Bronchial epithelial cell (primary cell): Measurements from ENCODE around the gene F11. TPM values are rescaled to one million over a fixed set of nuclear protein-coding genes. Genes with fewer than 3 reads are reported as not detected.
A peak's percentile ranks its signal among the peaks of the same experiment; 100 is the strongest.

ENCODE experiments used
- DNase-seq: peaks from one replicate; pipeline ENCODE4 v3.0.0-alpha.2; 2010; ENCODE audit warnings: low read depth
- FAIRE-seq: peaks from 2 replicates; lab custom pipeline; 2011; peaks lifted over from hg19 to GRCh38; lab: Jason Lieb, UNC
- H3K27me3 ChIP-seq: 2 replicates; pipeline ENCODE4 v1.5.1; 2011; ENCODE audit warnings: low read length; ENCODE audit not compliant: control insufficient read depth, insufficient read depth
- H3K36me3 ChIP-seq: 2 replicates; pipeline ENCODE4 v1.5.1; 2011; ENCODE audit warnings: low read length; ENCODE audit not compliant: control insufficient read depth, insufficient read depth
- H3K4me3 ChIP-seq: 2 replicates; pipeline ENCODE4 v1.5.1; 2011; ENCODE audit warnings: mild to moderate bottlenecking, low read depth, low read length, control low read depth
- total RNA-seq: library from RNA; depleted of rRNA; stranded (reverse); fragments of >200 nt; gene quantifications from 2 replicates; pipeline ENCODE4 v1.2.1, GENCODE V29; 2014
- TF ChIP-seq, protein P1 (sequence below): IDR thresholded peaks from 2 replicates; pipeline ENCODE4 v1.5.1; 2011; ENCODE audit warnings: mild to moderate bottlenecking, moderate library complexity, low read length, control low read depth, inconsistent platforms; ENCODE audit not compliant: insufficient read depth, severe bottlenecking

F11 gene
- total RNA-seq, 1 donor from 2014 or later = not detected

- DNase-seq (no peak), FAIRE-seq (no peak)
- no peaks in the 10 kb centered on the region for H3K36me3 ChIP-seq
- H3K27me3 ChIP-seq = no peaks in the 10 kb centered on the region
- TF ChIP-seq, protein P1, sequence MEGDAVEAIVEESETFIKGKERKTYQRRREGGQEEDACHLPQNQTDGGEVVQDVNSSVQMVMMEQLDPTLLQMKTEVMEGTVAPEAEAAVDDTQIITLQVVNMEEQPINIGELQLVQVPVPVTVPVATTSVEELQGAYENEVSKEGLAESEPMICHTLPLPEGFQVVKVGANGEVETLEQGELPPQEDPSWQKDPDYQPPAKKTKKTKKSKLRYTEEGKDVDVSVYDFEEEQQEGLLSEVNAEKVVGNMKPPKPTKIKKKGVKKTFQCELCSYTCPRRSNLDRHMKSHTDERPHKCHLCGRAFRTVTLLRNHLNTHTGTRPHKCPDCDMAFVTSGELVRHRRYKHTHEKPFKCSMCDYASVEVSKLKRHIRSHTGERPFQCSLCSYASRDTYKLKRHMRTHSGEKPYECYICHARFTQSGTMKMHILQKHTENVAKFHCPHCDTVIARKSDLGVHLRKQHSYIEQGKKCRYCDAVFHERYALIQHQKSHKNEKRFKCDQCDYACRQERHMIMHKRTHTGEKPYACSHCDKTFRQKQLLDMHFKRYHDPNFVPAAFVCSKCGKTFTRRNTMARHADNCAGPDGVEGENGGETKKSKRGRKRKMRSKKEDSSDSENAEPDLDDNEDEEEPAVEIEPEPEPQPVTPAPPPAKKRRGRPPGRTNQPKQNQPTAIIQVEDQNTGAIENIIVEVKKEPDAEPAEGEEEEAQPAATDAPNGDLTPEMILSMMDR = no peak
- H3K4me3 ChIP-seq = no peak overlapping the region
Measured at GRCh38 chr4:186291256-186291890, 25.4 kb downstream of the F11 start.

- TF ChIP-seq, protein P1 = no peak
- Histone ChIP-seq H3K4me3 (no peak overlapping the region), H3K27me3 (no peaks in the 10 kb centered on the region), H3K36me3 (no peaks in the 10 kb centered on the region)
- DNase-seq = no peak
- FAIRE-seq = no peak
Measured at GRCh38 chr4:186294160-186294559, 28.2 kb downstream of the F11 start.

DNA sequence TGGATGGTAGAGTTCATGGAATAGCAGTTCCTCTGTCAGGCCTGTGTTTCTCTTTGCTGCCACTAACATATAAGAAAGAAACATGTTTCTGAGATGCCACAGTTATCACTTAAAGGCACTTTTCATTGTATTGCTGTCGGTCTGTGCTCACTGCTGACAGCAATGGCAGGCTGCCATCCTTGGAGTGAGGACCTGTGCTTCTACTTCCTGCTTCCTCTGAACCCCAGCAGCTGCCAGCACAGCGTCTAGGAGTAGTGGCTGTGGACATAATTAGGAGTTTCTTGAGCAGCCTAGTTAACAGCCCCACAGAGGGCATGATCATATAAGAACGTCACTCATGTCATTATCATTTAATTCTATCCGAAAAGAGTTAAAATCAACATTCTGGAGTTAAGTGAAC lies 30.5 kb downstream of the F11 start:
- no peak for DNase-seq
- no peaks in the 10 kb centered on the region for H3K36me3 ChIP-seq
- FAIRE-seq = no peak
- H3K4me3 ChIP-seq = no peak overlapping the region
- no peaks in the 10 kb centered on the region for H3K27me3 ChIP-seq
- TF ChIP-seq, protein P1 = no peak

- FAIRE-seq (no peak), DNase-seq (peak; percentile 60)
- H3K27me3 ChIP-seq = no peaks in the 10 kb centered on the region
- H3K4me3 ChIP-seq = no peak overlapping the region
- H3K36me3 ChIP-seq = no peaks in the 10 kb centered on the region
- TF ChIP-seq, protein P1 = peak; percentile 49
Measured at GRCh38 chr4:186297013-186297645, 31.1 kb downstream of the F11 start.

GRCh38 chr4:186298031-186298647 lies 32.1 kb downstream of the F11 start:
- no peak for FAIRE-seq
- no peak overlapping the region for H3K4me3 ChIP-seq
- TF ChIP-seq, protein P1 = no peak
- DNase-seq = no peak
- H3K36me3 ChIP-seq = no peaks in the 10 kb centered on the region
- H3K27me3 ChIP-seq = no peaks in the 10 kb centered on the region
